KOPT-K1 (cell line): ENCODE measurements around the gene PAGR1.
"Not testable (repeated sequence)": the region's sequence is repeated elsewhere in the genome, so short reads cannot be mapped to it uniquely, and the experiment has no call there.

ENCODE experiments used
- H3K27ac ChIP-seq: fragments of 200-600 bp; sonication (generic); 2 replicates; pipeline ENCODE4 v1.5.1; 2016; ENCODE audit warnings: antibody characterized with exemption, mild to moderate bottlenecking, low read depth, low read length; ENCODE audit not compliant: poor library complexity, severe bottlenecking
- H3K36me3 ChIP-seq: fragments of 200-600 bp; sonication (generic); 2 replicates; pipeline ENCODE4 v1.5.1; 2017; ENCODE audit warnings: antibody characterized with exemption, mild to moderate bottlenecking, low read length, moderate library complexity; ENCODE audit not compliant: insufficient read depth
- H3K9me3 ChIP-seq: fragments of 200-600 bp; sonication (generic); 2 replicates; pipeline ENCODE4 v1.5.1; 2017; ENCODE audit warnings: antibody characterized with exemption, low read length, mild to moderate bottlenecking; ENCODE audit not compliant: insufficient read depth, poor library complexity, severe bottlenecking

PAGR1 gene

DNA sequence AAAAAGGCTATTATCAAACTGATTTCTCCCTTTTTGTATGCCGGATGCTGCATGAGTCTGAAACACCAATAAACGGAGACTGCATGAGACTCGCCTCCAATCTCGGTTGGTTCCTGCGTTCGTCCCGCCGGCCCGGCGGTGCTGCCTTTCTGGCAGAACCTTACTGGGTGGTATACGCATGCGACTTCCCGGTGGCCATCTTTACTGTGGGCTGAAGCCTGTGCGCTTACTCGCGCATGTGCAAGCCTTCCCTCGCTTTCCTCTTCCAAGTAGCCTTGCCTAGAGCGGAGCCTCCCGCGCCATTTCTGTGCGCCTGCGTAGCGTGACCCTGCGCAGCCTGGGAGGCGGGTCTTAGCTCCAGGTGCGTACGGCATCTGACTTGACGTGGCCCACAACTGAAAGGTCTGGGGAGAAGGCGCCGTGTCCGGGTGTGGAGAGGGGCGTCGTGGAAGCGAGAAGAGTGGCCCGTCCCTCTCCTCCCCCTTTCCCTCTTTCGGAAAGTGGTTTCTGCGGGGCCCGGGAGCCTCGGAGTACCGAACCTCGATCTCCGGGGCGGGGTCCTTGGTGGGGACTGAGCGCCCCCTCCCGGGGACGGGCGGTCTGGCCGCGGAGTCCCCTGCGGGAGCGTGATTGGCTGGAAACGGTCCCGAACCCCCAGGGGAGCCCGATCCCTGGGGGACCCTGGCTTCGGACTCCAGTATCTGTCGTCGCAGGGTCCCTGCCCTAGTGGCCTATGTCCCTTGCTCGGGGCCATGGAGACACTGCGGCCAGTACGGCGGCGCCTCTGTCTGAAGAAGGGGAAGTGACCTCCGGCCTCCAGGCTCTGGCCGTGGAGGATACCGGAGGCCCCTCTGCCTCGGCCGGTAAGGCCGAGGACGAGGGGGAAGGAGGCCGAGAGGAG lies at the start of gene PAGR1:
Gene PAGR1 (plus strand): TSS at position 360 of the 901 bp plus-strand sequence. CDS start 374 bp downstream, at position 734.
- H3K36me3 ChIP-seq, result peaks cover 28% of the 10 kb centered on the region
- H3K9me3 ChIP-seq, result no peaks in the 10 kb centered on the region
- peak within 1 kb of the TSS; percentile 91 for H3K27ac ChIP-seq

DNA sequence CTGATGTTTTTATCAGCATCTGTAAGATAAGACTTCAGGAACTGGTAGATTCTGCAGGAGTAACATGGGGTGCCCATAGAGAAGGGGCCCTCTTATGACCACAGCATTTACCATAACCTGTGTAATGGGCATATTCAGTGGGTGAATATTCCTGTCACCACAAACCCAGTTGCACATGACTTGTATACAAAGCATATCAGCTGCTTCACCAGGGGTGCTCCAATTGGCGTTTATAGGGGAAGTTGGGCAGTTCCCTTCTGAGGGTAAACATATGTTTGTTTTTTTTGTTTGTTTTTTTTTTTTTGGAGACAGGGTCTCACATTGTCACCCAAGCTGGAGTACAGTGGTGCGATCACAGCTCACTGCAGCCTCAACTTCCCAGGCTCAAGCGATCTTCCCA lies 49.4 kb upstream of the PAGR1 start:
- no peak overlapping the region for H3K27ac ChIP-seq

DNA sequence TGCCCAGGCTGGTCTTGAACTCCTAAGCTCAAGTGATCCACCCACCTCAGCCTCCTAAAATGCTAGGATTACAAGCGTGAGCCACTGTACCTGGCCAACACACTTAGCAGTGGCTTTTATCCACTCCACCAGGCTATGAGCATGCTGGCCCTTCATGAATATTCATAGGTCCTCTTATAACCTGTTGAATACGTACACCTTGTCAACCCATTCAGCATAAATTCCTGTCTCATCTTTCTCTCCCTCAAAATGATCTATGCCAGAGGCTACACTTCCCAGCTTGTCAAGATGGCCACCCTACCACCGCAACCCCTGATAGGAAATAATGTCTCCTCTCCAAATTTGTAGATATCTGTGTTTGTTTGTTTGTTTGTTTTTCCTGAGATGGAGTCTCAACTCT lies 48.9 kb upstream of the PAGR1 start:
- H3K27ac ChIP-seq, result no peak overlapping the region
- H3K36me3 ChIP-seq, result no peaks in the 10 kb centered on the region
- no peaks in the 10 kb centered on the region for H3K9me3 ChIP-seq

More for the DNA sequence above, 49.4 kb upstream of the PAGR1 start:
- Histone ChIP-seq H3K36me3 (no peaks in the 10 kb centered on the region), H3K9me3 (no peaks in the 10 kb centered on the region)

DNA sequence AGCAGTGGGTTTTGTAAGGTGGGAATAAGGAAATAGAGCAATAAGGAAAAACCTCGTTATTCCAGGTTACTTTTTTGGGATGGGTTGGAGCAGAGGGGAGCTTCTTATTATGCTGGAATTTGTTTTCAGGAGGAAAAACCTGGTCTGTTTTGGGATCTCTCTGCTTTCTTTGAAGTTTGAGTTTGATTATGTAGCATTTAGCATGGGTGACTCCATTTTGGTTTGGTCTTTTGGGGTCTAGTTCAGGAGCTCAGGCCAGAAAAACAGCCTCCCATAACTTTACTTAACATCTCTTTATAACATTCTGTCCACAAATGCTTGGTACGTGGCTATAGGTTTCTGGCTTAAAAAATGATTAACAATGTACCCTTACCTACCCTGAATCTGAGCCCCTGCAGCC lies 46.4 kb upstream of the PAGR1 start:
- no peaks in the 10 kb centered on the region for H3K9me3 ChIP-seq
- no peak overlapping the region for H3K27ac ChIP-seq
- H3K36me3 ChIP-seq, result no peaks in the 10 kb centered on the region

DNA sequence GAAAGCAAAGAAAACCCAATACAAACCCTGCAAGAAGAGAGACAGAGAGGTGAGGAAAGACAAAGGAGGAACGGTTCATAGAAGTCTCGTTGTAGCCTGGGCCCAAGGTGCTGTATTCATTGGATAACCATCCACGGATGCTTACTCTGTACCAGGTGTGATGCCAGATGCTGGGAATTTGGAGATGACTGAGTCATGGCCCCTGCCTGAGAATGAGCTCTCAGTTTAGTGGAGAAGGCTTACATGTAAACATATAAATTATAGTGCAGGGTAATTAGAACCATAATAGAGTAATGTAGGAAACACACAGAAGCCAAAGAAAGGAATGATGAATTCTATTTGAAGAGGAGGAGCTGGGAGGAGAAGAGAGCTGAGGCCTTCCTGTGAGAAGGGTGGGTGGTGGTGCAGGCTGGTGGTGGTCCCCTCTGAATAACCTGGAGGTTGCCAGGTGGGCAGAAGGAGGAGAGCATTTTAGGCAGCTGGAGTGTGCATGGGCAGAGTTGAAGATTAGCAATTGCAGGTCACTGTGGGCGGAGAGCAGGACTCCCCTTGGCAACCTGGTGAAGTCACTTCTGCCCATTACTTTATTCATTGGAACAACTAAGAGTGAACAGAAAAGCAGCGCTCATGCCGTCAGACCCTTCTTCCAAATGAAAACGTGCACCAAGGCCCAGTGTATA lies 45.6 kb upstream of the PAGR1 start:
- Histone ChIP-seq H3K27ac (no peak overlapping the region), H3K9me3 (no peaks in the 10 kb centered on the region), H3K36me3 (no peaks in the 10 kb centered on the region)

DNA sequence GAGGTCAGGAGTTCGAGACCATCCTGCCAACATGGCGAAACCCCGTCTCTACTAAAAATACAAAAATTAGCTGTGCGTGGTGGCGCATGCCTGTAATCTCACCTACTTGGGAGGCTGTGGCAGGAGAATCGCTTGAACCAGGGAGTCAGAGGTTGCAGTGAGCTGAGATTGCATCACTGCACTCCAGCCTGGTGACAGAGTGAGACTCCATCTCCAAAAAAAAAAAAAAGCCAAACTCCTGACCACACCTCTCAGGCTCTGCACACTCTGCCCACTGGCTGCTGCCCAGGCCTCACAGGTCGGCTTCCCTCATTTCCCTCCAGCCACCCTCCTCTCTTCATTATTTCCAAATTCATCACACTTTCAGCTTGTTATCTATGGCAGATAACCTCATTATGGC lies 43.6 kb upstream of the PAGR1 start:
- not testable (repeated sequence) for H3K36me3 ChIP-seq, H3K9me3 ChIP-seq, H3K27ac ChIP-seq

DNA sequence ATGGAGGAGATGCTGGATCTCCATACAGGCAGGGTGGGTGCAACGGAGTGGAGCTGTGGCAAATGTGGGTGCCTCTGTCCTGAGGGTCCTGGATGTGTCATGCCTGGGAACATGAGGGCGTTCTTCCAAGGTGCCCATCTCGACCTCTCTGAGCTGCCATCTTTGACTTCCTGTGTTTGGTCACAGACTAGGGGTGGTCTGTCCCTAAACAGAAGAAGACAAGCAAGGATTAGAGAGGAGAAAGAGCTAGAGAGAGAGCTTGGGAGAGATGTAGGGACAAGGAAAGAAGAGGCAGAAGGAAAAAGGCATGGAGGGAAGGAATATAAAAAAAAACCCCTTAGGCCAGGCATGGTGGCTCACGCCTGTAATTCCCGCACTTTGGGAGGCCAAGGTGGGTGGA lies 41.2 kb upstream of the PAGR1 start:
- Histone ChIP-seq H3K9me3 (no peaks in the 10 kb centered on the region), H3K36me3 (no peaks in the 10 kb centered on the region), H3K27ac (no peak overlapping the region)

DNA sequence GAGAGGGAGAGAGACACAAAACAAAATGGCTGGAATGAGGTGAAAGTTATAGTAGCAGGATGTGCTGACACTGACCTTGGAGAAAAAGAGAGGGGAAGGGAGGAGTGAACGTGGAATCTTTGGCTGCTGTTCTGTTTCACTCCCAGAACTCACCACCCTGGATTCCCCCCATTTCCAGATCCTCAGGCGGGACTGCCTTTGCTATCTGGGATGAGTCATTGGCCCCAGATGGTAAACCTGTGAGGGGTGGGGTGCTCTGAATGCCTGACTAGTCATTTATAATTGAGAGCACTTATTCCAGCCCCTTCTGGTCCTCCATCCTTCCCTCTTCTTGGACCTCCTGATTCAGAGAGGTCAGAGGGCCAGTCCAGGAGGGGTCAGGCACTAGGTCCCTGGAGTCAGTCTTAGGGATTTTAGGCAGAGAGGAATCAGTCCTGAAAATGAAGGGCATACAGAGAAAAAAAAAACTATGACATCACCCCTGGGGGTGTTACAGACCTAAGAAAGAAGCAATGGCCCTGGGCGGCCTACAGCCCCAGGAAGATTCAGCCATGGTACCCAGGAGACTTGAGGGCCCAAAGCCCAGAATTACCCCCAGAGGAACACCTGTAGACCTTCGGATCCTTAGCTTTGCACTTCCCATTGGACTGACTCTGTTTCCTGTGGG lies 40.1 kb upstream of the PAGR1 start:
- no peaks in the 10 kb centered on the region for H3K36me3 ChIP-seq
- H3K27ac ChIP-seq, result no peak overlapping the region
- no peaks in the 10 kb centered on the region for H3K9me3 ChIP-seq

DNA sequence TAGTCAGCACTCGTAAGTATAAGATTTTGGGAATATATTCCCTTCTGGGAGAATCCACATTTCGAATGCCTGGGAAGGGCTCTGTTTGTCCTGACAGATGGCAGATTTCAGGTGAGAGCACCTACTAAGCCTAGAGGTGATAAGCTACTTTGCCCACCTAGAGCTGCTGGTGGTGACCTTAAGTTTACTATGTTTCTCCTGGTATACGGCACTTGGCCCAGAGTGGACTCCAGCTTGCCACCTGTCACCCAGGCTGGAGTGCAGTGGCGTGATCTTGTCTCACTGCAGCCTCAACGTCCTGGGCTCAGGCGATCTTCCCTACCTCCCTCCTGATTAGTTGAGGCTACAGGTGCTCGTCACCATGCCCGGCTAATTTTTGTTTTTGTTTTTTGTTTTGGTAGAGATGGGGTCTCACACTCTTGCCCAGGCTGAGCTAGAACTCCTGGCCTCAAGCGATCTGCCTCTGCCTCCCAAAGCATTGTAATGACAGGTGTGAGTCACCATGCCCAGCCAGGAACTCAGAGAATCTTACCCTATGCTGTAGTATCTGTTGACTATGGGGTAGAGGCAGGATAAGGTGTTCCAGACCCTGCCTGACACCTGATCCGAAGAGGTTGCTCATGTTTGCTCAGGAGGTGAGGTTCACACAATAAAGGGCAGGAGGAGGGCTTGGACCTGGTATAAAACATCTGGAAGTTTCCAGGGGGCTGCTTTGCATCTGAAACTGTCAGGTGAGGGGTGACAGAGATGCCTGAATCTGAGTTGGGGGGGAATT lies 38.2 kb upstream of the PAGR1 start, which contains the start of gene ZG16:
Gene ZG16 (plus strand): TSS at position 681 of the 775 bp plus-strand sequence. CDS start 1,011 bp downstream, outside the sequence.
- no peak within 1 kb of the TSS for H3K27ac ChIP-seq
- H3K36me3 ChIP-seq, result no peaks in the 10 kb centered on the region
- H3K9me3 ChIP-seq, result no peaks in the 10 kb centered on the region

DNA sequence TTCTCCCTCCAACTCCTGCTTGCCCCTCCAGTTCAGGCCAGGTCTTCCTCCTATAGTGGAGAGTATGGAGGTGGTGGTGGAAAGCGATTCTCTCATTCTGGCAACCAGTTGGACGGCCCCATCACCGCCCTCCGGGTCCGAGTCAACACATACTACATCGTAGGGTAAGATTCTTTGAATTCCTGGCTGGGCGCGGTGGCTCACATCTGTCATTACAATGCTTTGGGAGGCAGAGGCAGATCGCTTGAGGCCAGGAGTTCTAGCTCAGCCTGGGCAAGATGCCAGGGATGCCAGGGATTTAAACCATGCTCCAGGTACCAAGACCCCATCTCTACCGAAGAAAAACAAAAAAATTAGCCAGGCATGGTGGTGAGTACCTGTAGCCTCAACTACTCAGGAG lies 36.5 kb upstream of the PAGR1 start:
- Histone ChIP-seq H3K27ac (no peak overlapping the region), H3K9me3 (no peaks in the 10 kb centered on the region), H3K36me3 (no peaks in the 10 kb centered on the region)

DNA sequence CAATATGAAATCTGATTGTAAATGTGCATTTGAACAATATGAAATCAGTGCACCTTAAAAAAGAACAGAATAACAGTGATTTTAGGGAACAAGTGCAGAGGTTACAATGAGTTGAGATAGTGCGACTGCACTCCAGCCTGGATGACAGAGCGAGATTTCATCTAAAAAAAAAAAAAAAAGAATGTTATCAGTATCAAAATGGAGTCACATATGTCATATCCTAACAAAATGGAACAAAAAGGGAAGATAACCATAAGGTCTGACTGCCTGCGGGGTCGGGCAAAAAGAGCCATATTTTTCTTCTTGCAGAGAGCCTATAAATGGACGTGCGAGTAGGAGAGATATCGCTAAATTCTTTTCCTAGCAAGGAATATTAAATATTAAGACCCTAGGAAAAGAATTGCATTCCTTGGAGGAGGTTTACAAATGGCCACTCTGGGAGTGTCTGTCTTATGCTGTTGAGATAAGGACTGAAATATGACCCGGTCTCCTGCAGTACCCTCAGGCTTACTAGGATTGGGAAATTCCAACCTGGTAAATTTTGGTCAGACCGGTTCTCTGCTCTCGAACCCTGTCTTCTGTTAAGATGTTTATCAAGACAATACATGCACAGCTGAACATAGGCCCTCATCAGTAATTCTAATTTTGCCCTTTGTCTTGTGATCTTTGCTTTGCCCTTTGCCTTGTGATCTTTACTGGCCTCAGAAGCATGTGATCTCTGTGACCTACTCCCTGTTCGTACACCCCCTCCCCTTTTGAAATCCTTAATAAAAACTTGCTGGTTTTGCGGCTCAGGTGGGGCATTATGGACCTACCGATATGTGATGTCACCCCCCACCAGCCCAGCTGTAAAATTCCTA lies 32.6 kb upstream of the PAGR1 start:
- not testable (repeated sequence) for H3K36me3 ChIP-seq, H3K9me3 ChIP-seq, H3K27ac ChIP-seq

DNA sequence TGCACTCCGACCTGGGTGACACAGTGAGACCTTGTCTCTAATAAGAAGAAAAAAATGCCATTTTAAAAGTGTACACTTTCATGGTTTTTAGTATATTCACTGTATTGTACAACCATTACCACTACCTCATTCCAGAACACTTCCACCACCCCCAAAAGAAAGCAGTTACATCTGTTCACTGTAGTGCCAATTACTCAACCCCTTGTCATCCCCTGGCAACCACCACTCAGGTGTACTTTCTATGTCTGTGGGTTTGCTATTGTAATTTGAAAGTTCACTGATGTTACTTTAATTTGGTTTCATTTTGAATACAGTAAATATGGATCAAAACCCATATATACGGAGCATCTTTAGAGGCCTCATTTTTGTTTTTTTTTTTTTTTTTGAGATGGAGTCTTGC lies 31.8 kb upstream of the PAGR1 start:
- Histone ChIP-seq H3K27ac (no peak overlapping the region), H3K36me3 (no peaks in the 10 kb centered on the region), H3K9me3 (no peaks in the 10 kb centered on the region)

DNA sequence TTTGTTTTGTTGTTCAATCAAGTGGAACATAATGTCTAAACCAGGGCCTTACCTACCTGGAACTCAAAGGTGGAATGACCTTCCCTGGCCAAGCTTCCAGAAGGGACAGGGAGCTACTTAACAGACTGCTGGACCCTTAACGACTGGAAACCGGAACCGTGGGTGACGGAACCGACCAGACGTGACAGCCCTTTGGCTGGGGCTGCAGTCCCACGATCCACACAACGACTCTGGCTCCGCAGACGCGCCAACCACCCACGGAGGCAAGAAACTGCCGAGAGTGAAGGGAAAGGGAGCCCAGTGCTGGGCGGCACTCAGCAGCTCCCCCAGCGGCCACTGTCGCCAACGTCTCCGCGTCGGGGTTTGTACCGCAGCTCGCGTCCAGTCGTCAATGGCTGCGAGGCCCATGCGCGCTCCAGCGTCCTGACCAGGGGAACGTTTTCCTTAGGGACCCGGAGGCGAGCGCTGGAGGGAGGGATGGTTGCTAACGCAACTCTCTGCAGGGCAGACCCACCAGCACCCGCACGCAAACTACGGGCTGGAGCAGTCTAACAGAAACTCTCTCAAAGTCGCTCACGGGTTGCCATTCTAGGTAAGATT lies 31.0 kb upstream of the PAGR1 start:
- Histone ChIP-seq H3K9me3 (no peaks in the 10 kb centered on the region), H3K36me3 (no peaks in the 10 kb centered on the region), H3K27ac (no peak overlapping the region)

DNA sequence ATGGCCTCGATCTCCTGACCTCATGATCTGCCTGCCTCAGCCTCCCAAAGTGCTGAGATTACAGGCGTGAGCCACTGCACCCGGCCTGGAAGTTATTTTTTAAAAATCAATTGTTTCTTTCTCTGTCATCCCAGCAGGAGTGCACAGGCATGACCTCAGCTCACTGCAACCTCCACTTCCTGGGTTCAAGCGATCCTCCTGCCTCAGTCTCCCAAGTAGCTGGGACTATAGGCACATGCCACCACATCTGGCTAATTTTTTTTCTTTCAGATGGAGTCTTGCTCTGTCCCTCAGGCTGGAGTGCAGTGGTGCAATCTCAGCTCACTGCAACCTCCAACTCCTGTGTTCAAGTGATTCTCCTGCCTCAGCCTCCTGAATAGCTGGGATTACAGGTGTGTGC lies 28.8 kb upstream of the PAGR1 start:
- H3K9me3 ChIP-seq, H3K36me3 ChIP-seq, H3K27ac ChIP-seq: not testable (repeated sequence)
